HUES48 (cell line): ENCODE data around the gene CHST5.
"Not testable (repeated sequence)": the region's sequence is repeated elsewhere in the genome, so short reads cannot be mapped to it uniquely, and the experiment has no call there.

Experiments
- H3K27ac ChIP-seq: one replicate; pipeline ENCODE4 v1.7.0; 2013; ENCODE audit warnings: low read depth, low read length, inconsistent platforms
- H3K27me3 ChIP-seq: 2 replicates; pipeline ENCODE4 v1.6.1; 2013; ENCODE audit warnings: mild to moderate bottlenecking, low read length; ENCODE audit not compliant: control insufficient read depth, insufficient read depth
- H3K36me3 ChIP-seq: 2 replicates; pipeline ENCODE4 v1.6.1; 2013; ENCODE audit warnings: low read length; ENCODE audit not compliant: control insufficient read depth, insufficient read depth
- H3K4me1 ChIP-seq: 2 replicates; pipeline ENCODE4 v1.6.1; 2013; ENCODE audit warnings: mild to moderate bottlenecking, low read length; ENCODE audit not compliant: control insufficient read depth, insufficient read depth
- H3K4me3 ChIP-seq: 2 replicates; pipeline ENCODE4 v1.5.1; 2013; ENCODE audit warnings: mild to moderate bottlenecking, low read depth, low read length
- H3K9ac ChIP-seq: 2 replicates; pipeline ENCODE4 v1.6.1; 2013; ENCODE audit warnings: mild to moderate bottlenecking, low read depth, low read length, moderate library complexity
- H3K9me3 ChIP-seq: 2 replicates; pipeline ENCODE4 v1.6.1; 2013; ENCODE audit warnings: low read length; ENCODE audit not compliant: control insufficient read depth, insufficient read depth

The CHST5 gene

DNA sequence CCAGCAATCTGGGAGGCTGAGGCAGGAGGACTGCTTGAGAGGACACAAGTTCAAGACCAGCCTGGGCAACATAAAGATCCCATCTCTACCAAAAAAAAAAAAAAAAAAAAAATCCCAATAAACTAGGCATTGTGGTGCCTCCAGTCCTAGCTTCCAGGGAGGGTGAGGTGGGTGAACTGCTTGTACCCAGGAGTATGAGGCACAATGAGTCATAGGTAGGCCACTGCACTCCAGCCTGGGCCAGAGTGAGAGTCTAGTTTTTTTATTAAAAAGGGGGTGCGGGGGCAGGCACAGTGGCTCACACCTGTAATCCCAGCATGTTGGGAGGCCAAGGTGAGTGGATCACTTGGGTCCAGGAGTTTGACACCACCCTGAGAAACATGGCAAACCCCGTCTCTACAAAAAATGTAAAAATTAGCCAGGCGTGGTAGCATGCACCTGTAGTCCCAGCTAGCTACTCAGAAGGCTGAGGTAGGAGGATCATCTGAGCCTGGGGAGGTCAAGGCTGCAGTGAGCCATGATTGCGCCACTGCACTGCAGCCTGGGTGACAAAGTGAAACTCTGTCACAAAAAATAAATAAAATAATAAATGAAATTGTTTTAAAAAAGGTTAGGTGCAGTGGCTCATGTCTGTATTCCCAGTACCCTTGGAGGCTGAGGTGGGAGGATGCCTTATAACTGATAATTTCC lies 32.8 kb downstream of the CHST5 start:
- no peaks in the 10 kb centered on the region for H3K27me3 ChIP-seq
- no peak overlapping the region for H3K27ac ChIP-seq
- H3K9ac ChIP-seq = no peak overlapping the region
- H3K36me3 ChIP-seq = no peaks in the 10 kb centered on the region
- no peaks in the 10 kb centered on the region for H3K9me3 ChIP-seq
- H3K4me3 ChIP-seq = no peak overlapping the region
- H3K4me1 ChIP-seq = no peaks in the 10 kb centered on the region

DNA sequence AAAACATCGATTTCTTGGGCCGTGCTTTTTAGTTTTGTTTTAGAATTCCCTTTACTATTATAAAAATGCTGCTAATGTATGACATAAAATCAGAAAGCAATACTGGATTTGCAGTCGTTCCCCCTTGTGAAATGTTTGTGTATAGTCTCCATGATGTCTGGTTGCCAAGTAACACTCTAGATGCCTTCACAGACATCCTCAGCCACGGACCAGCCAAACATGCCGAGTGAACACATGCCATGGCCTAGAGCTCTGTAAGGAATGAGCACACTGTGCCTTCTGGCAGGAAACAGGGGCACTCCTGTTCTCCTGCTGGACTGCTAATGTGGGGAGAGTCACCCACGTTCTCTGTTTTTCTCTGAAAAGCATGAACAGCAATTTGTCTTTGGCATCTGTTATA lies 34.1 kb downstream of the CHST5 start:
- not testable (repeated sequence) for H3K9ac ChIP-seq, H3K27ac ChIP-seq, H3K4me1 ChIP-seq

DNA sequence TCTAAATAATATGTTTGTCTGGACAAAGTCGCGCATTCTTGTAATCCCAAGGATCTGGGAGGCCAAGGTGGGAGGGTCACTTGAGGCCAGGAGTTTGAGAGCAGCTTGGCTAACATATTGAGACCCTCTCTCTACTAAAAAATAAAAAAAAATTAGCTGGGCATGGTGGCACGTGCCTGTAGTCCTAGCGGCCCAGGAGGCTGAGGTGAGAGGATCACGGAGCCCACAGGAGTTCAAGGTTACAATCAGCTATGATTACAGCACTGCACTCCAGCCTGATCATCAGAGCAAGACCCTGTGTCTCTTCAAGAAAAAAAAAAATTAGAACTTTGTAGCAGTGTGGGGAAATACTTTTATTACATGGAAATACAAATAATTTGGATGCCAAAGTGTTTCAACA lies 34.5 kb downstream of the CHST5 start:
- H3K4me3 ChIP-seq = no peak overlapping the region
- no peak overlapping the region for H3K27ac ChIP-seq
- H3K9me3 ChIP-seq = no peaks in the 10 kb centered on the region
- no peaks in the 10 kb centered on the region for H3K4me1 ChIP-seq
- H3K36me3 ChIP-seq = no peaks in the 10 kb centered on the region
- H3K27me3 ChIP-seq = no peaks in the 10 kb centered on the region
- H3K9ac ChIP-seq = no peak overlapping the region

More for the DNA sequence above, 34.1 kb downstream of the CHST5 start:
- H3K27me3 ChIP-seq, H3K4me3 ChIP-seq, H3K36me3 ChIP-seq, H3K9me3 ChIP-seq: not testable (repeated sequence)

DNA sequence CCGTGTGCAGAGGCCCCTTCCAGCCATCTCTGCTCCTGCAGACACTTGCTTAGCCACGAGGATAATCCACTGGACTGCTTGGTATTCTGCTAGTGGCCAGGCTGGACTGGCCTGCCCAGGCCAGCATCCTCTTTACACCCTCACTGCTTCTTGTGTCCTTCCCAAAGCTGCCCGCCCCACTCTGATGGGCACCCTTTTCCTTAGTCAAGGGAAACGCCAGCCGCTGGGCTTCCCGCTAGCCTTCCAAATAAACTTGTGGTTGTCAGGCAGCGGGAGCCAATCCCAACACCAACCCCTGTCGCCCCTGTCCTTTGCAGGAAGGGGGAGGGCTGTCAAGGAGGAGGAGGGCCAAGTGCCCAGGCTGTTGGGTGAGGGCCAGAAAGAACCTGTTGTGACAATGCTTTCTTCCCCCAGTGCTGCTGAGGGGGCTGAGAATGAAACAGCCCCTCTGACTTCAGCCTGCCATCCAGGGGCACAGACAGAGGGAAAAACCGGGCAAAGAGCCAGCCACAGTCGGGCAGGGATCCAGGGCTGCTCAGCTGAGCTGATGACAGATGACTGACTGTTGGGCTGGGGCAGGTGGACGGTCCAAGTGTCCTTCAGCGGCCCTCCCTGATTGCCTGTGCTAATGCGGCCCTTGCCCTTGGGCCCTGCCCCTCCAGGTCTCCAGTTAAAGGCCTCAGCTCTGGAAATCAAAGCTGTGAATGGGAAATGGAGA lies 37.1 kb downstream of the CHST5 start:
- H3K36me3 ChIP-seq, H3K27me3 ChIP-seq, H3K9me3 ChIP-seq, H3K4me1 ChIP-seq, H3K9ac ChIP-seq, H3K4me3 ChIP-seq, H3K27ac ChIP-seq: not testable (repeated sequence)

DNA sequence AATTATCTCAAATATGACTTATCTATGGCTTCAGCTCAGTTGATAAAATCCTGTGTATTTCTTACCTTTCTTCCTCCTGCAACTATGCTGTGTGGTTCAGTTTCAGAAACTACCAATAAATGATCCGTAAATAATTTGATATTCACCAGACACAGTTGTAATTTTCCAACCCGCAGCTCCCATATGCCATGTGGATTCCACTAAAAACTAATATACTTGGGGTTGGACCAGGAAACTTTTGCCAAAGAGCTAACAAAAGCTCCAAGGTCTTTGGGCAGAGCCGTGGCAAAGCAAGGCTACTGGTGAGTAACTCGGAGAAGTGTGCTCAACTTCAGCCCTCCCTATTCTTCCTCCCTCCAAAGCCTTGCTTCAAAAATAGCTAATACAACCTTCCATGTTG lies 38.4 kb downstream of the CHST5 start:
- Histone ChIP-seq H3K4me1 (no peaks in the 10 kb centered on the region), H3K9ac (no peak overlapping the region), H3K27me3 (no peaks in the 10 kb centered on the region)

DNA sequence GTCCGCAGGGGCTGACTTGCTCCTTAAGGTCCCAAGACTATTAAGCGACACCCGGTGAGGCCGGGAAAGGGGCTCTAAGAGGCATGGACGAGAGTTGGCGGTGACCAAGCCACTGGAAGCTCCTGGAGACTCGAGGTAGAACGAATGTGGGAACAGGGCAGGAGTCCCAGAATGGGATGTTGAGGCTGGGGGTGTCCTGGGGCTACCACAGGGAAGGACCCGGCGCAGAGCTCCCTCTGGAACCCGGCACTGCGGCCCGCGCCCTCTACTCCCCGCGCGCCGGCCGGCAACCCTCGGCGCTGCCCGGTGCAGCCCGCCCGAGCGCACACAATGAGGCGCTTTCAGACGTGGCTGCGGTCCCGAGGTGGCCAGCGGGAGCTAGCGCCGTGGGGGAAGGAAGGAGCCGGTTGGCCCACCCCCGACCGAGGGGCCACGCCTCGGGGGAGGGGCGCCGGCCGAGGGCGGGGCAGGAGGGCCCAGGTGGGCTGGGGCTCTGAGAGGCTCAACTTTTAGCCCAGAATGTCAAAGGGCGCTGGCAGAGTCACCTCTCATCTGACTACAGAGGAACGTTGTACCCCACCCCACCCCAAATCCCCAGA lies 40.7 kb downstream of the CHST5 start, which contains the start of gene CHST6:
CHST6 (minus strand) TSS at position 366 of the 599 bp plus-strand sequence. CDS start 15,613 bp downstream, outside the sequence.
- Histone ChIP-seq H3K9me3 (no peaks in the 10 kb centered on the region), H3K4me1 (0 out of 2 replicates have a peak, but pooled peaks cover 3% of the 10 kb centered on the region), H3K36me3 (0 out of 2 replicates have a peak, but pooled peaks cover 3% of the 10 kb centered on the region), H3K27ac (peak within 1 kb of the TSS; percentile 60), H3K4me3 (peak within 1 kb of the TSS; percentile 92), H3K27me3 (no peaks in the 10 kb centered on the region), H3K9ac (peak within 1 kb of the TSS; percentile 81)

More for the DNA sequence above, 38.4 kb downstream of the CHST5 start:
- no peaks in the 10 kb centered on the region for H3K9me3 ChIP-seq
- H3K27ac ChIP-seq = no peak overlapping the region
- H3K4me3 ChIP-seq = no peak overlapping the region
- H3K36me3 ChIP-seq = 0 out of 2 replicates have a peak, but pooled peaks cover 3% of the 10 kb centered on the region

DNA sequence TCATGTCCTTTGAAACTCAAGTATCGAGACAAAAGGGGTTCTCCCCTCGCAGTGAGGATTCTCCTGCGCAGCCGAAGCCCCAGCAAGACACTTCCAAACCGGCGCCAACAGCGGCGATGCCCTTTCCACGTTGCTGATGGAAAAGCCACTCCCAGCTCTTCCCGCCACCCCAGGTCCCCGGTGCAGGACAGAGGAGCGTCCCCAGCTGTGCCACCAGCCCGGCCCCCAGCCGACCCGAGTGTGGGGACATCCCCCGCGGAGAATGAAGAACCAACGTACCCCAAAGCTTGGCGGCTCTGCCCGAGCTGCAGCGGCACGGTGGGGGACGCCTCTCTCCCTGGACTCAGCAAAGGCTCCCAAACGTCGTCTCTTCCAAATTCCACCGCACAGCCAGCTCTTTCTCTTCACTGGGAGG lies 41.2 kb downstream of the CHST5 start:
- peak overlapping the region; percentile 92 for H3K4me3 ChIP-seq
- no peaks in the 10 kb centered on the region for H3K9me3 ChIP-seq
- H3K4me1 ChIP-seq = 0 out of 2 replicates have a peak, but pooled peaks cover 3% of the 10 kb centered on the region
- H3K9ac ChIP-seq = peak overlapping the region; percentile 81
- no peaks in the 10 kb centered on the region for H3K27me3 ChIP-seq
- peak overlapping the region; percentile 60 for H3K27ac ChIP-seq
- H3K36me3 ChIP-seq = 0 out of 2 replicates have a peak, but pooled peaks cover 3% of the 10 kb centered on the region

DNA sequence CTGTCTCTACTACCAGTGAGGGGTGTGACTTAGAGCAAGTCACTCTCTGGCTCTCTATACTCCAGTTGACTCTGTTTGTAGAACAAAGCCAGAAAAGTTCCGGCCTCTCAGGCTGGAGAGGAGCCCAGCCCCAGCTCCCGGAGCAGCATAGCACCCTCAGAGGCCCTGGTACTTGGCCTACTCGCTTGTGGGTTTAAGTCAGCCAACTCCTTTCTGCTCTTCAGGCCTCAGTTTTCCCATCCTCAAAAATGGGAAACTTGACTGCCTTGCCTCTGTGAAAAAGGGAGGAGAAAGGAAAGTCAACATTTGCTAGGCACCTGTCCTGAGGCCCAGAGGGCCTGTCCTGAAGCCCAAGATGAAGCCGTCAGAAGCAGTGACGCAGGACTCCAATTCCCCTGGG lies 41.7 kb downstream of the CHST5 start:
- no peak overlapping the region for H3K9ac ChIP-seq
- 0 out of 2 replicates have a peak, but pooled peaks cover 3% of the 10 kb centered on the region for H3K4me1 ChIP-seq
- peak overlapping the region; percentile 92 for H3K4me3 ChIP-seq
- H3K27me3 ChIP-seq = no peaks in the 10 kb centered on the region
- 0 out of 2 replicates have a peak, but pooled peaks cover 3% of the 10 kb centered on the region for H3K36me3 ChIP-seq
- H3K27ac ChIP-seq = peak overlapping the region; percentile 11
- no peaks in the 10 kb centered on the region for H3K9me3 ChIP-seq

DNA sequence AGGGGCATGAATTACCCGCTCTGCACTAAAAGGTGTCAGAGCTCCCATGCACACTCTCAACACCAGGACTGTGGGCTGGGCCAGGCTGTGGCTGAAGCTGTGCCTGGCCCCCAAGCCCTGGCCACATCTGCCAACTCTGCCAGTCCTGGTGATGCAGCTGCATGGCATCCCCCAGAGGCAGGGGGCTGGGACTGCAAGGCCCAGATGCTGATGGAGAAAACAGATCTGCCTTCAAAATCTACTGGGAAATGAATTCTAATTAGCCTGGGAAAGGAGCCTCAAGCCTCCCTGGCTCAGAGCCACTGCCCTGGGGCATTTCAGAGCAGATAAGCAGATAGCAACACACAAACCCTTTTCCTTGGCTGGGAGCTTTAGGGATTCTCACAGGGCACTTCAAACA lies 44.0 kb downstream of the CHST5 start:
- H3K27ac ChIP-seq = peak overlapping the region; percentile 4
- H3K4me3 ChIP-seq = no peak overlapping the region
- H3K9me3 ChIP-seq = no peaks in the 10 kb centered on the region
- H3K27me3 ChIP-seq = no peaks in the 10 kb centered on the region
- peaks cover 11% of the 10 kb centered on the region; the same call in 1 of the 2 replicates for H3K36me3 ChIP-seq
- H3K9ac ChIP-seq = no peak overlapping the region
- H3K4me1 ChIP-seq = 0 out of 2 replicates have a peak, but pooled peaks cover 3% of the 10 kb centered on the region

DNA sequence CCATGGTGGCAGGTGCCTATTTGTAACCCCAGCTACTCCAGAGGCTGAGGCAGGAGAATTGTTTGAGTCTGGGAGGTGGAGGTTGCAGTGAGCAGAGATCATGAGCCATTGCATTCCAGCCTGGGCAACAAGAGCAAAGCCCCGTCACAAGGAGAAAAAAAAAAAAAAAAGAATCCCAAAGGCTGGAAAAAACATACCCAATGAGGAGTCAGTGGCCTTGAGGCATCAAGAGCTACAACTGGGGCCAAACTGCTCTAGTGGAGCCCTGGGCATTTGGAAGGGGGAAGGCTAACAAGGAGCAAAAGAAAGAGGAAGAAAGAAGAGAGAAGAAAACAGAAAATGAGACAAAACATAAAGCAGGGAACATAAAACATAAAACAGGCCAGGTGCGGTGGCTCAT lies 47.6 kb downstream of the CHST5 start:
- no peaks in the 10 kb centered on the region for H3K27me3 ChIP-seq
- H3K9ac ChIP-seq = no peak overlapping the region
- H3K4me1 ChIP-seq = 0 out of 2 replicates have a peak, but pooled peaks cover 3% of the 10 kb centered on the region
- H3K27ac ChIP-seq = no peak overlapping the region
- no peak overlapping the region for H3K4me3 ChIP-seq
- no peaks in the 10 kb centered on the region for H3K9me3 ChIP-seq
- peaks cover 19% of the 10 kb centered on the region; the same call in 1 of the 2 replicates for H3K36me3 ChIP-seq
